Vagina (tissue), 2 donors: ENCODE measurements around the gene RACGAP1.

Source experiments
- CTCF ChIP-seq, 3 experiments: fragments of 450-650 bp in 2 of 3; fragments of 200-600 bp in 1 of 3; sonication (generic) in 1 of 3; IDR thresholded peaks; one replicate each; pipeline ENCODE4 v1.5.1; 2017 to 2019; ENCODE audit warnings: antibody characterized with exemption in 3 of 3, mild to moderate bottlenecking in 2 of 3, moderate library complexity in 2 of 3
- POLR2A ChIP-seq, 2 donors: fragments of 450-650 bp; IDR thresholded peaks; one replicate each; pipeline ENCODE4 v1.6.1; 2017; ENCODE audit warnings: antibody characterized with exemption in 2 of 2, mild to moderate bottlenecking in 2 of 2, moderate library complexity in 2 of 2

- TF ChIP-seq CTCF (IDR thresholded peaks at IDR 0.05), result no peak
- no peak for TF ChIP-seq POLR2A (IDR thresholded peaks at IDR 0.05)
These were observed 69.2 kb downstream of the RACGAP1 start for GRCh38 chr12:49955899-49956662.
